BE2C (cell line): ENCODE results near the gene CD37.
"Not testable (repeated sequence)": the region's sequence is repeated elsewhere in the genome, so short reads cannot be mapped to it uniquely, and the experiment has no call there.

Experiments
- DNase-seq: peaks from one replicate; pipeline ENCODE4 v3.0.0-alpha.2; 2020
- H3K27me3 ChIP-seq: fragments of 250-450 bp; sonication (Bioruptor Pico); 2 replicates; pipeline ENCODE4 v1.5.1; 2020; ENCODE audit warnings: mild to moderate bottlenecking
- H3K36me3 ChIP-seq: fragments of 250-450 bp; sonication (Bioruptor Pico); 2 replicates; pipeline ENCODE4 v1.5.1; 2020; ENCODE audit warnings: mild to moderate bottlenecking
- H3K4me1 ChIP-seq: fragments of 250-450 bp; sonication (Bioruptor Pico); 2 replicates; pipeline ENCODE4 v1.5.1; 2020
- H3K4me3 ChIP-seq: 2 replicates; pipeline ENCODE4 v1.5.1; 2011; ENCODE audit warnings: low read depth, low read length
- H3K9me3 ChIP-seq: fragments of 250-450 bp; sonication (Bioruptor Pico); 2 replicates; pipeline ENCODE4 v1.5.1; 2020
- CTCF ChIP-seq: IDR thresholded peaks from 2 replicates; pipeline ENCODE4 v1.5.1; 2012; ENCODE audit warnings: mild to moderate bottlenecking, low read depth, low read length

The CD37 gene

GRCh38 chr19:49295208-49295880 is 39.9 kb upstream of the CD37 start:
- TF ChIP-seq CTCF = no peak
- Histone ChIP-seq H3K27me3 (no peaks in the 10 kb centered on the region; the same call in 1 of the 2 replicates), H3K4me1 (no peaks in the 10 kb centered on the region), H3K36me3 (no peaks in the 10 kb centered on the region), H3K9me3 (no peaks in the 10 kb centered on the region), H3K4me3 (no peak overlapping the region)
- DNase-seq = no peak

- Histone ChIP-seq H3K4me1 (no peaks in the 10 kb centered on the region), H3K27me3 (no peaks in the 10 kb centered on the region; the same call in 1 of the 2 replicates), H3K36me3 (no peaks in the 10 kb centered on the region), H3K4me3 (no peak overlapping the region), H3K9me3 (no peaks in the 10 kb centered on the region)
- TF ChIP-seq CTCF = no peak
- DNase-seq = no peak
Observed at GRCh38 chr19:49297403-49297802, 37.8 kb upstream of the CD37 start.

- H3K9me3 ChIP-seq, DNase-seq, H3K4me1 ChIP-seq, H3K27me3 ChIP-seq, H3K36me3 ChIP-seq, H3K4me3 ChIP-seq: not testable (repeated sequence)
Observed at GRCh38 chr19:49298653-49299052, 36.6 kb upstream of the CD37 start.

- peak; percentile 85 for DNase-seq
- Histone ChIP-seq H3K4me3 (peak overlapping the region; percentile 43), H3K27me3 (peaks cover 2% of the 10 kb centered on the region; the same call in 1 of the 2 replicates), H3K36me3 (no peaks in the 10 kb centered on the region), H3K4me1 (no peaks in the 10 kb centered on the region), H3K9me3 (no peaks in the 10 kb centered on the region)
- TF ChIP-seq CTCF = peak; percentile 97
Observed at GRCh38 chr19:49301165-49301865, 33.9 kb upstream of the CD37 start.

GRCh38 chr19:49301866-49302252 is 33.3 kb upstream of the CD37 start:
- Histone ChIP-seq H3K9me3 (no peaks in the 10 kb centered on the region), H3K36me3 (no peaks in the 10 kb centered on the region), H3K27me3 (0 out of 2 replicates have a peak, but pooled peaks cover 2% of the 10 kb centered on the region), H3K4me1 (no peaks in the 10 kb centered on the region), H3K4me3 (no peak overlapping the region)
- no peak for TF ChIP-seq CTCF
- no peak for DNase-seq

GRCh38 chr19:49306734-49307133 is 28.5 kb upstream of the CD37 start:
- DNase-seq, H3K36me3 ChIP-seq, H3K4me1 ChIP-seq, H3K27me3 ChIP-seq, H3K9me3 ChIP-seq, H3K4me3 ChIP-seq: not testable (repeated sequence)

GRCh38 chr19:49309087-49309486 is 26.1 kb upstream of the CD37 start:
- H3K4me1 ChIP-seq = no peaks in the 10 kb centered on the region
- DNase-seq = no peak
- no peak overlapping the region for H3K4me3 ChIP-seq
- no peaks in the 10 kb centered on the region for H3K9me3 ChIP-seq
- peaks cover 7% of the 10 kb centered on the region; the same call in 1 of the 2 replicates for H3K27me3 ChIP-seq
- no peaks in the 10 kb centered on the region for H3K36me3 ChIP-seq
- TF ChIP-seq CTCF = no peak
